ENCODE results near the gene CPNE2. TPM values are rescaled to one million over a fixed set of nuclear protein-coding genes. Genes with fewer than 3 reads are reported as not detected.

The CPNE2 gene
- total RNA-seq, 1 donor from 2014 or later = 36.6 TPM

GRCh38 chr16:57091200-57091974, 996 bp upstream of the CPNE2 start:
- Histone ChIP-seq H3K9me3 (no peaks in the 10 kb centered on the region), H3K27me3 (no peaks in the 10 kb centered on the region), H3K36me3 (no peaks in the 10 kb centered on the region), H3K4me1 (peaks cover 12 to 19% of the 10 kb centered on the region in 2 donors), H3K27ac (peak overlapping the region; percentile 83 to 85), H3K4me3 (peak overlapping the region; percentile 89 to 90)
- intact Hi-C loops (cut with DNase I) = loop anchor here (5.0 to 10.0 kb wide), 4 partner anchors 96 to 443 kb away; partner anchors contain the start of genes CCDC102A, PSME3IP1 and RSPRY1
- no peak for TF ChIP-seq CTCF (IDR thresholded peaks at IDR 0.05)
- DNase-seq (ENCODE audit: low spot score in 2 of 2) = peak in 1 of 2 donors; percentile 75

DNA sequence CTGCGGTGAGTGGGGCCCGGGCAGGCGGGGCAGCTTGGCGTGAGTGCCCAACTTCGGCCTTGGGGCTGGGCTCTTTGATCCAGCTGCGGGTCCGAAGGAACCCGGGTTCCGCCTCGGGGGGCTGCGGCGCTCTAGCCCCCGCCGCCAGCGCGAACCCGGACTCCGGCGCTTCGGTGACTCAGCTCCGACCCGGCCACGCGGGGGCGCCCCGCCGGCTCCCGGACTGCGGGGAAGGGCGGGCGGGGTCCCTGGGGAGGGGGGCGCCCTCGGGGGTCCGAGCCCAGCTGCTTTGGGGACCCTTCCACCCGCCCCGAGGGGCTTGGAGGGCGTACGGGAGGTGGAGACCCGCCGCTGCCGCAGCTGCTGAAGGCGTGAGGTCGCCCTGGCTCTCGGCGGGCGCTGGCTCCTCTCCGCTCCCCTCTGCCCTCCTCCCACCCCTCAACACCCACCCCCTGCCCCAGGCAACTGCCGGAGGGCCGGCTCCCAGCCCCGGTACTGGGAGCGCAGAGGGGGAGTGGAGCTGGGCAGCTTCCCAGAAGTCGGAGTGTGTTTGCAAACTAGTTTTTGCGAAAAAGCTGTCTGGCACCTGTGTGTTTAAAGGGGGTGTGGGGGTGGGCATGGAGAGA, 516 bp downstream of the CPNE2 start:
- H3K27ac ChIP-seq = peak overlapping the region; percentile 66 to 85
- H3K9me3 ChIP-seq = no peaks in the 10 kb centered on the region
- no peaks in the 10 kb centered on the region for H3K36me3 ChIP-seq
- peak in 1 of 2 donors; percentile 69 for DNase-seq (ENCODE audit: low spot score in 2 of 2)
- peak overlapping the region; percentile 89 to 90 for H3K4me3 ChIP-seq
- H3K4me1 ChIP-seq = peaks cover 12 to 19% of the 10 kb centered on the region in 2 donors
- intact Hi-C loops (cut with DNase I) = loop anchor here (5.0 to 10.0 kb wide), 4 partner anchors 94 to 442 kb away; partner anchors contain the start of genes CCDC102A, PSME3IP1 and RSPRY1
- peak in 2 of 3 experiments; percentile 60 to 71 for TF ChIP-seq CTCF (IDR thresholded peaks at IDR 0.05)
- no peaks in the 10 kb centered on the region for H3K27me3 ChIP-seq

DNA sequence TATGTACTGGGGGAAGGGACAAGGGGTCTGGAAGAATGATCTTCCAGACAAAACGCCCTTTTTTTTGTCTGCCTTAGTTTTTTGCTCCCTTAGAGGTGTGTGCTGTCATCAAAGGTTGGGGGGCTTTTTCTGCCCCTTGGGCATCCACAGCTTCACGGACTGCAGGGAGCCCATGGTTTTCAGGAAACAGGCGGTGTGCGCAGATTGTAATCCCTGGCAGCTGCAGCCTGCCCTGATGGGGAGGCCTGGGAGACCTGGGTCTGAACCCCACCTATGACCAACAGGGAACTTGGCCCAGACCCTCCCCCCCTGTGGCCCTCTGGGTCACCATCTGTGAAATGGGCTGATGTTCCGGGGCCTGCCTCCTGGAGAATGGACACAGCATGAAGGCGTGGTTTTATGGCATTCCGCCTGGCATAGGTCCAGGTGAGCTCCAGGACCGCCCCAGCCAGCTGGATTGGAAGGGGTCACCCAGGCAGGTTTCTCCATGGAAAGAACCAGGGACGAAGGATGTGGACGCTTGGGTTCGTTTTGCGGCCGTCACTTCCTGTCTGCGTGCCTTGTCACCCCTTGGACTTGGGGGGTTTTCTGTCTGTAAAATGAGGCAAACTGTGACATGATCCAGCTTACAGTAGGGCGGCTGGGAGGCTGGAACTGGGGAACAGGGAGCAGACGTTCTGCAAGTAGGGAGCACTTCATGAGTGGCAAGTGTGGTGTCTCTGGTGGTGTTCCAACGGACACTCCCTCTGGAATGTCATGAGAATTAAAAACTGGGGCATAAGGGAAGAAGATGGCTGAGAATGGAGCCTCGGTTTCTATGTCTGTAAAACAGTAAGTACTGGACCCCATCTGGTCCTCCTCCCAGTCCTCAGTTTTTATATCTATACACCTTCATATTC, 1.5 kb downstream of the CPNE2 start:
- Histone ChIP-seq H3K4me1 (peaks cover 12 to 19% of the 10 kb centered on the region in 2 donors), H3K4me3 (peak overlapping the region in 1 of 2 donors; percentile 90), H3K27me3 (no peaks in the 10 kb centered on the region), H3K27ac (no peak overlapping the region), H3K36me3 (no peaks in the 10 kb centered on the region), H3K9me3 (no peaks in the 10 kb centered on the region)
- no peak for TF ChIP-seq CTCF (IDR thresholded peaks at IDR 0.05)
- DNase-seq (ENCODE audit: low spot score in 2 of 2) = no peak
- intact Hi-C loops (cut with DNase I) = loop anchor here (5.0 to 10.0 kb wide), 4 partner anchors 93 to 441 kb away; partner anchors contain the start of genes CCDC102A, PSME3IP1 and RSPRY1

GRCh38 chr16:57094911-57095310, 2.5 kb downstream of the CPNE2 start:
- no peaks in the 10 kb centered on the region for H3K9me3 ChIP-seq
- intact Hi-C loops (cut with DNase I) = loop anchor here (5.0 to 10.0 kb wide), 4 partner anchors 92 to 440 kb away; partner anchors contain the start of genes CCDC102A, PSME3IP1 and RSPRY1
- H3K27me3 ChIP-seq = no peaks in the 10 kb centered on the region
- H3K4me1 ChIP-seq = peaks cover 12 to 19% of the 10 kb centered on the region in 2 donors
- TF ChIP-seq CTCF (IDR thresholded peaks at IDR 0.05) = no peak
- H3K4me3 ChIP-seq = no peak overlapping the region
- no peak overlapping the region for H3K27ac ChIP-seq
- DNase-seq (ENCODE audit: low spot score in 2 of 2) = no peak
- no peaks in the 10 kb centered on the region for H3K36me3 ChIP-seq

DNA sequence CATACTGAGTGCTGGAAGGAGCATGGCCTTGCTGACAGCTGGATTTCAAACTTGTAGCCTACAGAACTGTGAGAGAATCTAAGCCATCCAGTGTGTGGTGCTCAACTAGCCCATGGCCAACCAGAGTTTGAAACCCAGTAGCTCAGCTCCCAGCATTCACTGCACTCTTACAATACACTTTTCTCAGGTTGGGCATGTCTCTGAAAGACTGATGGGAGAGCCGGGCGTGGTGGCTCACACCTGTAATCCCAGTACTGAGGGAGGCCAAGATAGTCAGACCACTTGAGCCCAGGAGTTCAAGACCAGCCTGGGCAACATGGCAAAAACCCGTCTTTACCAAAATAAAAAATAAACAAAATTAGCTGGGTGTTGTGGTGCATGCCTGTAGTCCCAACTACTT, 3.8 kb downstream of the CPNE2 start:
- H3K4me1 ChIP-seq = peaks cover 12 to 18% of the 10 kb centered on the region in 2 donors
- DNase-seq (ENCODE audit: low spot score in 2 of 2) = no peak
- intact Hi-C loops (cut with DNase I) = loop anchor here (10.0 kb wide), 1 partner anchor 439 kb away; the partner anchor contains the start of gene CCDC102A
- no peaks in the 10 kb centered on the region for H3K27me3 ChIP-seq
- H3K27ac ChIP-seq = no peak overlapping the region
- H3K36me3 ChIP-seq = no peaks in the 10 kb centered on the region
- no peak for TF ChIP-seq CTCF (IDR thresholded peaks at IDR 0.05)
- no peak overlapping the region for H3K4me3 ChIP-seq
- H3K9me3 ChIP-seq = no peaks in the 10 kb centered on the region
